Central memory CD4-positive, alpha-beta T cell (primary cell): Measurements from ENCODE around the gene MMP23B.

Experiments
- DNase-seq: peaks from one replicate; pipeline ENCODE4 v3.0.0; 2022

Gene MMP23B

DNA sequence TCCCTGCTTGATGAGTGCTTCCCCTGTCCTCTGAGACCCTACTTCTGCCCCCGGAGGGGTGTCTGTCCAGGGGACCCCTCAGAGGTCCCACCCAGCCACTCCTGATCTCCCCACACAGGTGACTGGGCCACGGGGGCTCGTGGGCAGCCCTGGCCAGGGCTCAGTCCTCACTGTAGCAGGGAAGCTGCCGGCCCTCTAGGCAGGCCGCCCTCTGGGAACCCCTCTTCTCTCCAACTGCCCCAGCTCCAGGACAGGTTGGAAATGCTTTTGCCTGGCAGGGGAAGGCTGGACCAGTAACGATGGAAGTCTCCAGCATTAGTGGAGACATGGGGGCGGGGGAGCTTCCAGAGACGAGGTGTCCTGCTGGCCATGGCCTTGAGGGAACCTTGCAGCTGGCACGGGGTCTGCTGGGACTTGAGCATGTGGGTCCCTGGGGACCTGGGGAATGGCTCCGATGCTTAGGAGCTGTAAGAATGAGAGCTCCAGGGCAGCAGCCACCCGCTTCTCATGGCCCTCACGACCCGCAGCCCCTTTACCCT lies 28.9 kb upstream of the MMP23B start:
- DNase-seq: no peak

DNA sequence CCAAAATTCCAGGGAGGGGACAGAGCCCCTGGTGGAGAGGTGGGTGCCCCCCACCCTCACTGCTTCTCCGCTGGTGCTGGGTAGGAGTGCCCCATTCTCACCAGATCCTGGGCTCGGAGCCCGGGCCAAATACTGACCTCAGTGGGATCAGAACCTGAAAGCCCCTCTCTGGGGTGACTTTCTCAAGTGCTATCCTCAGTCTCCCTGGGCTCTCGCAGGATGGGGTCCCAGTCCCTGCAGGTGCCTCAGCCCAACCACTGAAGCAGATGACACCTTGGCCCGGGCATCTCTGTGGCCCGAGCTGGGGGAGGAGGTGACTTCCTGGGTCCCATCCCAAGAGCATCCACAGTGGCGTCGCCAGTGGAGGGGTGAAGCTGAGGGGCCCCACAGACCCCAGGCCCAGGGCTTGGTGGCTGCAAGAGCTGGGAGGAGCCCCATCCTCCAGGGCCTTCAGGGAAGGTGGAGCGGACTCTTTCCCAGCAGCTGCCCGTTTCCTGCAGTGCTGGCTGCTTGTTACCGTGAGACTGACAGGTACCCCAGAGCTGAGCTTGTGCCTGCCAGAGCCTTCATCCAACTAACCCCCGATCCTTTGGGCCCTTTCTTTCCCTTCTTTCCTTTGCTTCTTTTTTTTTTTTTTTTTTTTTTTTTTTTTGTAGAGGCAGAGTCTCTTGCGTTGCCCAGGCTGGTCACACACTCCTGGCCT lies 28.2 kb upstream of the MMP23B start:
- DNase-seq: no peak

DNA sequence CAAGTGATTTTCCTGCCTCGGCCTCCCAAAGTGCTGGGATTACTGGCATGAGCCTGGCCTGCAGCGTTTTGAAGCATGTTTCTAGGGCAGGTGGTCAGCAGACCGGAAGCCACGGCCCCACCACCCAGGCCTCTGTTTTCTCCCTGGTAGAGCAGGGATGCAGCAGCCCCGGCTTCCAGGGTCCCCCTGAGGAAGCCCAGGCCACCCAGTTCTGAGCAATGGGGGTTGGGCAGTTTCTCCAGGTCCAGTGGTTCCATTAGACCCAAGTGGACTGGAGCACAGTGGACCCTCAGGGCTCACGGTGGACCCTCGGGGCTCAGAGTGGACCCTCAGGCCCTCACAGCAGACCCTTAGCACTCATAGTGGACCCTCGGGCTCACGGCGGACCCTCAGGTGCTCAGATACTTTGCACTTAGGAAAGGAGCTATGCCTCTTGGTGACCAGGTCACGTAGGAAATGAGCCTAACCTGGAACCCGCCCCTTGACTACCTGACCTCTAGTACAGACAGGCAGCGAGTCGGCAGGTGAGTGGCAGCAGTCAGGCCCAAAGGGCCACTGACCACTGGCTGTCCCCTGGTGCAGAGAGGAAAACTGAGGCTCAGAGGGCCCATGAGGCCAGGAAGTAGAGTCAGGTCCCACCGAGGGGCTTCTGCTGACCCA lies 27.5 kb upstream of the MMP23B start:
- no peak for DNase-seq

DNA sequence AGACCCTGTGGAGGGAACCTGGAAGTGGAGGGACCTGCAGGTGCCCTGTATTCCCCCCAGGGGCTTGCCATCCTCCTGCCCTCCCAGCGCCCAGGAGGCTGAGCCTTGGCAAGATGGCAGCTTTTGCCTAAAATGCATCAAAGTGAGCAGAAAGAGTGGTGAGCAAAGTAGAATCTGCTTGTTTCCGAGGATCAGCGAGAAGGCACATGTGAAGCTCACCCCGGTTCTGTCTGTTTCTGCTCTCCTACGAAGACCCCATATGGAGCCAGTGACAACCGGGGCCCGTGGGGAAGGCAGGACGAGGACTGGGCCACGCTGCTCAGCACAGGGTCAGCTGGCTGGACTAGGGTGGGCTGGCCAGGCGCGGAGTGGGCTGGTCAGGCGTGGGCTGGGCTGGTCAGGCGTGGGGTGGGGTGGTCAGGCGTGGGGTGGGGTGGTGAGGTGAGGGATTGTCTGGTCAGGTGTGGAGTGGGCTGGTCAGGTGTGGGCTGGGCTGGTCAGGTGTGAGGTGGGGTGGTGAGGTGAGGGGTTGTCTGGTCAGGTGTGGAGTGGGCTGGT lies 26.9 kb upstream of the MMP23B start:
- DNase-seq: no peak

GRCh38 chr1:1605724-1606123 lies 26.2 kb upstream of the MMP23B start:
- no peak for DNase-seq

GRCh38 chr1:1606232-1606631 lies 25.7 kb upstream of the MMP23B start:
- no peak for DNase-seq

DNA sequence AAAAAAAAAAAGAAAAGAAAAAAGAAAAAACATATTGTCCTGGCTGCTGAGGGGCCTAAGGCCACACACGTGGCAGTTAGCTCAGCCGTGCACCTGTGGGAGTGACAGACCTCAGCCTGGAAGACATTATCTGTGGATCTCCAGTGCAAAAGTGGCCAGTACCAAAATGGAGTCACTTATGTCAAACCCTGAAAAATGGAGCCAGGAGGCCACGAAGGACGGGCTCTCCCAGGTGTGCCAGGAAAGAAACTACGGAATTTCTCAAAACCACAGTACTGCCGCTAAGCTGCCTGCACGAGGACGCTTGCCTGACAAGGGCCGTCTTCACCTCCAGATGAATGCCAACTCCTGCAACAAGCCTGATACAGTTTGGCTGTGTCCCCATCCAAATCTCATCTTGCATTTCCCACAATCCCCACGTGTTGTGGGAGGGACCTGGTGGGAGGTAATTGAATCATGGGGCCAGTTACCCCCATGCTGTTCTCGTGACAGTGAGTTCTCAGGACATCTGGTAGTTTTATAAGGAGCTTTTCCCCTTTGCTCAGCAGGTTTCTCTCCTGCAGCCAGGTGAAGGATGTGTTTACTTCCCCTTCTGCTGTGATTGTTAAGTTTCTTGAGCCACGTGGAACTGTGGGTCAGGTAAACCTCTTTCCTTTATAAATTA lies 22.0 kb upstream of the MMP23B start:
- no peak for DNase-seq

DNA sequence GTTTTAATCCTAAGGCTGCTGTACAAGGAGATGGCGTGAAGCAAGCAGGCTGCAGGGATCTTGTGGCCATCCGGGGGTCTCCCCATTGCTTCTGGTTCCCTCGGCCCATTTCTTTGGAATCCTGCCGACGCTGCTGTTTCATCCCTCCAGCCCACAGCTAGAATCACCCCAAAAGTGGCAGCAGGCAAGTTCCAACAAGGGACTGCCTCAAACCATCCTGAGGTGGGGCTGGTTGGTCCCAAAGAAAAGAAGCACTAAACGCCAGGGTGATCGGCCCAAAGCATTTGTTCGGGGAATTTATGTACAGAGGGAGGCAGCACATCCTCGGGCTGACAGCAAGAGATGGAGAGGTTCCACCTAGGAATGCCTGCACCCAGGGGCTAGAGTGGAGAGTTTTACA lies 21.2 kb upstream of the MMP23B start:
- DNase-seq: no peak

DNA sequence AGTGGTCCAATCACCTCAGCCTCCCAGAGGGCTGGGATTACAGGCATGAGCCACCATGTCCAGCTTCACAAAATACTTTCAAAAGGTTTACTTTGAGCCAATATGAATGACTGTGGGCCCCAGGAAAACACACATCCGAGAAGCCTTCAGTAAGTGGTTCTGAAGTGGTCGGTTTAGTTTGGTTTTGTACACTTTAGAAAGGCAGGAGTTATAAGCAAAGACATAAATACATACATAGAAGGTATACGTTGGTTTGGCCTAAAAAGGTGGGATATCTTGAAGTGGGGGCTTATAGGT lies 19.9 kb upstream of the MMP23B start:
- no peak for DNase-seq

DNA sequence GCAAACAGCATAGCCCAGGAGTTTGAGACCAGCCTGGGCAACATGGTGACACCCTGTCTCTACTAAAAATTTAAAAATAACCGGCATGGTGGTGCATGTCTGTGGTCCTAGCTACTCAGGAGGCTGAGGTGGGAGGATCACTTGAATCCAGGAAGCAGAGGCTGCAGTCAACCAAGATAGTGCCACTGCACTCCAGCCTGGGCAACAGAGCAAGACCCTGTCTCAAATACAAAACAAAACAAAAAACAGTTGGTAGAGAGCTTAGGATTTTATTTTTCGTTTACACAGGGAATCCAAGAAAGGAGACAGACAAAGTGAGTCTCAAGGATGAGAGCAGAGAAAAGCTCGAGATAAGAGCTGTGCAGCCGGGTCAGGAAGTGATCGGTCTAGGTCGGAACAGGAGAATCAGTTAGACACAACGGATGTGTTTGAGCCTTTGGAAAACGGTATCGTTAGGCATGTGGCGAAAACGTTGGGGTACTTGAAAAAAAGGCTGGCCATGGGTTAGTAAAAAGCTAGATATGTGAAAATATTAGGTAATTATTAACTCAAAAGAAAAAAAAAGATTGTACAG lies 18.4 kb upstream of the MMP23B start:
- DNase-seq: no peak

- DNase-seq: peak; percentile 70
Measured at GRCh38 chr1:1614204-1614953, 17.6 kb upstream of the MMP23B start.

- no peak for DNase-seq
Measured at GRCh38 chr1:1614954-1615255, 17.1 kb upstream of the MMP23B start.

- DNase-seq: peak; percentile 99
Measured at GRCh38 chr1:1615256-1616044, 16.5 kb upstream of the MMP23B start, which contains the start of gene MIB2. TSS of gene MIB2 (plus strand) at chr1:1615500. CDS start at chr1:1623453, 7,953 bp downstream.

GRCh38 chr1:1616045-1616790 lies 15.8 kb upstream of the MMP23B start:
- DNase-seq: peak; percentile 50

- no peak for DNase-seq
Measured at GRCh38 chr1:1616838-1617237, 15.1 kb upstream of the MMP23B start.

GRCh38 chr1:1617516-1617915 lies 14.5 kb upstream of the MMP23B start:
- no peak for DNase-seq

DNA sequence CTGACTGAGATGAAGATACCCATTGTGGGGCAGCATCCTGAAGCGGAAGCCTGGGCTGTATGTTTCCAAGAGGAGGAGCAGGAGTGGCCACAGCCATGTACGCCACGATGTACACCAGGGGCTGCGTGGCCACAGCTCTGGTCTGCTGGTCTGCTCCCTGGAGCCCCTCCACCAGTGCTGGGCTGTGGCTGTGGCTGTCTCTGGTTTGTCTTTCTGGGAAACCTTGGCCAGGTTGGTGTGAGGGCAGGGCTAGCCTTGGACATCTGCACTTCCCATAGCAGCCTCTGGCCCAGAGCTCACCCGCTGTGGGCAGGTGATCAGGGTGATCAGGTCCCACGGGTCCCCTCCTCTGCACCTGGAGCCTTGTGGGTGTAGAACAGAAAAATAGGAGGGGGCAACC lies 14.0 kb upstream of the MMP23B start:
- no peak for DNase-seq

- no peak for DNase-seq
Measured at GRCh38 chr1:1618396-1619068, 13.4 kb upstream of the MMP23B start.

DNA sequence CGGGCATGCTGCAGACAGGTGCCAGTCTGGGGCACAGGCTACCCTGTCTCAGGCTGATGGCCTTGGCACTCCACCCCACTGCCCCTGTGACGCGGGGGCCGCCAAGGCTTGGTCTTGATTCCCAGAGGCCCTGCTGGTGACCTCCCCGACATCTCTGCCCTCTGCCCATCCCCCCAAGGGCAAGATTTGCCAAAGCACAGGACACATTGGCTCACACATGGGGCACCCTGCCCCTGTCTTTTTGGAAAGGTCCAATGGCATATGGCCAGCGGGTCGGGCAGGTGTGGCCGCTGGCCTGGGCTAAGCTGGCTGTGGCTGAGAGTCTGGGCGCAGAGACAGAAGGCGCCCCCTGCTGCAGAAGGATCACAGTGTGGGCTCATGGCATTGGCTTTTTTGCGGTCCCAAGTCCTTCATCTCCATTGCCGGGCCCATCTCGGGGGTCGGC lies 12.0 kb upstream of the MMP23B start:
- DNase-seq: no peak

DNA sequence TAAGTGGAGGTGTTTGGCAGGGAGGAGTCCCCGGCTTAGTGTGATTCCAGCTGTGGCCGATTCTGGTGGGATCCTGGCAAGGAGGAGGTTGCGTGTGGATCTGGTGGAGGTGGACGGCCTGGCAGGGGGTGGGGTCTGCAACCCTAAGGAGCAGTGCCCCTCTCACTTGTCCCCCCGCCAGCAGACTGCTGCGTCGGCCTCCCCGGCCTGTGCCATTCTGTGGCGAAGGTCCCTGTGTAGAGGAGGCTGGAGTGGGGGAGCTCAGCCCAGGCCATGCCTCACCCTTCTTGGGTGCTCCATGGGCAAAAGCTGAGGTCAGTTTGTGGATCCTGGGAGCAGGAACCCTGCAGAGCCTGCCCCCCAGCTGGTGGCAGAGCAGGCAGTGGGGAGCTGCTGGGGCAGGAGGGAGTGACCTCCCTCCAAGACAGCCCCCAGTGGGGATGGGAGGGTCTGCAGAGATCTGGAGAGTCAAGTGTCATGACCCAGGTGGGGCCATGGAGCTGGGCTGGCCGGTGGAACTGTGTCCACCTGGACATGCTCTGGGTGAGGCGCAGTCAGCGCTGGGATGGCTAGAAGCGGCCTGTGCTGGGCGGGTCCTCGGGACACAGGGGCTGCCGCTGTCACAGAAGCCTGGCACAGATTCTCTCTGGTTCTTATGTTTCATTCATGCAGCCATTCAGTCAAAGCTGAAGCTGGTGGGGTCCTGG lies 11.4 kb upstream of the MMP23B start:
- DNase-seq: no peak
